Hepatocyte (in vitro differentiated cells): ENCODE measurements around the gene CSPG4.

Experiments used
- EZH2 ChIP-seq: fragments of 200-600 bp; sonication (generic); IDR thresholded peaks from 2 replicates; pipeline ENCODE4 v1.6.1; 2016; ENCODE audit warnings: antibody characterized with exemption, mild to moderate bottlenecking, borderline replicate concordance
- EZH2phosphoT487 ChIP-seq: fragments of 200-600 bp; sonication (generic); IDR thresholded peaks from one replicate; pipeline ENCODE4 v1.6.1; 2018; ENCODE audit warnings: antibody characterized with exemption, mild to moderate bottlenecking, low read depth, moderate library complexity; ENCODE audit not compliant: unreplicated experiment, severe bottlenecking
- TF ChIP-seq, protein P1 (sequence below): fragments of 200-600 bp; sonication (generic); IDR thresholded peaks from 2 replicates; pipeline ENCODE4 v1.5.1; 2016; ENCODE audit warnings: antibody characterized with exemption, mild to moderate bottlenecking; ENCODE audit not compliant: poor library complexity

DNA sequence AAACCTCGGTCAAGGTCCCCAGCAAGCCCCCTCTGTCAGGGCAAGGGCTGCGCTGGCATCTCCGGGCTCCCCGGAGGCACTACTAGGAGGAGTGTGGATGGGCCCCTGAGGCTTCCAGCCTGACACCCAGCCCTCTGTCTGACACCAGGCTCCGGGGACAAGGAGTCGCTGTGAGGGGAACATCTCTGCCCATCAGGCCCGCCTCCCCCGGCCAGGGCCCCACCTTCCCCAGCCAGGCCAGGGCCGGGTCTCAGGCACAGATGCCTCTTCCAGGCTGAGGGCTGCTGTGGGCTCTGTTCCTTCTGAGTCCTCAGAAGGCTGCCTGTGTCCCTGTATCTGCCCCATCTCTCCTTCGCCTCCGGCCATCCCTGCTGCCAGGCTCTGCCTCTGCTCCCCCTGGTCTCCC is 15.8 kb downstream of the CSPG4 start:
- TF ChIP-seq, protein P1, sequence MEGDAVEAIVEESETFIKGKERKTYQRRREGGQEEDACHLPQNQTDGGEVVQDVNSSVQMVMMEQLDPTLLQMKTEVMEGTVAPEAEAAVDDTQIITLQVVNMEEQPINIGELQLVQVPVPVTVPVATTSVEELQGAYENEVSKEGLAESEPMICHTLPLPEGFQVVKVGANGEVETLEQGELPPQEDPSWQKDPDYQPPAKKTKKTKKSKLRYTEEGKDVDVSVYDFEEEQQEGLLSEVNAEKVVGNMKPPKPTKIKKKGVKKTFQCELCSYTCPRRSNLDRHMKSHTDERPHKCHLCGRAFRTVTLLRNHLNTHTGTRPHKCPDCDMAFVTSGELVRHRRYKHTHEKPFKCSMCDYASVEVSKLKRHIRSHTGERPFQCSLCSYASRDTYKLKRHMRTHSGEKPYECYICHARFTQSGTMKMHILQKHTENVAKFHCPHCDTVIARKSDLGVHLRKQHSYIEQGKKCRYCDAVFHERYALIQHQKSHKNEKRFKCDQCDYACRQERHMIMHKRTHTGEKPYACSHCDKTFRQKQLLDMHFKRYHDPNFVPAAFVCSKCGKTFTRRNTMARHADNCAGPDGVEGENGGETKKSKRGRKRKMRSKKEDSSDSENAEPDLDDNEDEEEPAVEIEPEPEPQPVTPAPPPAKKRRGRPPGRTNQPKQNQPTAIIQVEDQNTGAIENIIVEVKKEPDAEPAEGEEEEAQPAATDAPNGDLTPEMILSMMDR = no peak
- no peak for TF ChIP-seq EZH2phosphoT487
- no peak for TF ChIP-seq EZH2
